ENCODE data around the gene NUAK2. TPM values are rescaled to one million over a fixed set of nuclear protein-coding genes. Genes with fewer than 3 reads are reported as not detected.

Gene NUAK2
- total and polyA plus RNA-seq, 2 donors (not counting 3 experiments of a cell fraction or from before 2014, with no cell fraction given), result 1.8 to 2.5 TPM

- Histone ChIP-seq H3K9me3 (replicated peaks; ENCODE audit: control insufficient read depth, insufficient read depth, low read length) (no peaks in the 10 kb centered on the region), H3K4me3 (replicated peaks in 1 of 3; ENCODE audit: insufficient read depth in 1 of 3, low read depth in 1 of 3, low read length in 3 of 3) (no peak overlapping the region), H3K79me2 (ENCODE audit: control insufficient read depth, insufficient read depth, low read length) (no peaks in the 10 kb centered on the region), H3K27me3 (ENCODE audit: control insufficient read depth in 2 of 2, insufficient read depth in 2 of 2, low read length in 2 of 2) (peaks cover 14 to 17% of the 10 kb centered on the region in 2 experiments), H2AFZ (ENCODE audit: low read depth, low read length) (no peak overlapping the region), H4K20me1 (replicated peaks; ENCODE audit: control insufficient read depth, extremely low read depth, insufficient read depth, low read length) (no peaks in the 10 kb centered on the region), H3K9me1 (replicated peaks; ENCODE audit: control insufficient read depth, extremely low read depth, insufficient read depth, low read length) (no peaks in the 10 kb centered on the region), H3K36me3 (ENCODE audit: control insufficient read depth in 2 of 2, extremely low read depth in 1 of 2, insufficient read depth in 2 of 2, low read length in 2 of 2) (no peaks in the 10 kb centered on the region), H3K27ac (ENCODE audit: insufficient read depth, low read depth, low read length) (no peak overlapping the region), H3K4me2 (ENCODE audit: insufficient read depth, low read length) (no peak overlapping the region), H3K9ac (replicated peaks; ENCODE audit: extremely low read depth, insufficient read depth, low read length) (no peak overlapping the region), H3K4me1 (ENCODE audit: control insufficient read depth, extremely low read depth, insufficient read depth, low read length) (no peaks in the 10 kb centered on the region)
- no peak for TF ChIP-seq CTCF (IDR thresholded peaks at IDR 0.05; ENCODE audit: extremely low read depth in 1 of 2, insufficient read depth in 1 of 2, low read depth in 1 of 2, low read length in 2 of 2)
- no peak for TF ChIP-seq POLR2A (IDR thresholded peaks at IDR 0.05; ENCODE audit: low read depth, low read length)
- no peak for TF ChIP-seq MAX (IDR thresholded peaks at IDR 0.05; ENCODE audit: insufficient read depth, insufficient read length)
- dilution Hi-C loops (cut with MboI; ENCODE audit: extremely low pct_ligation_motif_present, low sequenced_read_pairs), result no loop called here
- FAIRE-seq, result no peak
- POLR2A ChIA-PET, result no interaction called here
- DNase-seq (ENCODE audit: low read depth, low spot score), result no peak
- BruUV-seq (replicated peaks), result no TSS peak
- CTCF ChIA-PET, result interaction anchor here (0.8 to 21.6 kb wide), 6 partner anchors 11 to 185 kb away, joined by 3 to 1536 read pairs (median 41); no protein-coding TSS in a partner anchor
- intact Hi-C loops (cut with micrococcal nuclease), result loop anchor here (1.0 kb wide), 1 partner anchor 49 kb away; no protein-coding TSS in a partner anchor
Measured at GRCh38 chr1:205337481-205337880, 15.9 kb upstream of the NUAK2 start.

- no peak overlapping the region for H3K4me3 ChIP-seq (replicated peaks in 1 of 3; ENCODE audit: insufficient read depth in 1 of 3, low read depth in 1 of 3, low read length in 3 of 3)
- ChIA-PET CTCF (interaction anchor here (0.6 to 21.6 kb wide), 25 partner anchors 8 to 393 kb away, joined by 3 to 1536 read pairs (median 4); no protein-coding TSS in a partner anchor), POLR2A (no interaction called here)
- dilution Hi-C loops (cut with MboI; ENCODE audit: extremely low pct_ligation_motif_present, low sequenced_read_pairs) (no loop called here), intact Hi-C loops (cut with micrococcal nuclease) (loop anchor here (1.0 kb wide), 2 partner anchors 150 to 189 kb away; no protein-coding TSS in a partner anchor)
- FAIRE-seq (peak; percentile 88), DNase-seq (ENCODE audit: low read depth, low spot score) (peak; percentile 85)
- no peaks in the 10 kb centered on the region for H3K36me3 ChIP-seq (ENCODE audit: control insufficient read depth in 2 of 2, extremely low read depth in 1 of 2, insufficient read depth in 2 of 2, low read length in 2 of 2)
- peaks cover 8 to 14% of the 10 kb centered on the region in 2 experiments for H3K27me3 ChIP-seq (ENCODE audit: control insufficient read depth in 2 of 2, insufficient read depth in 2 of 2, low read length in 2 of 2)
- no peaks in the 10 kb centered on the region for H3K9me3 ChIP-seq (replicated peaks; ENCODE audit: control insufficient read depth, insufficient read depth, low read length)
- no peak overlapping the region for H3K4me2 ChIP-seq (ENCODE audit: insufficient read depth, low read length)
- H3K79me2 ChIP-seq (ENCODE audit: control insufficient read depth, insufficient read depth, low read length), result no peaks in the 10 kb centered on the region
- BruUV-seq (replicated peaks), result no TSS peak
- H3K27ac ChIP-seq (ENCODE audit: insufficient read depth, low read depth, low read length), result no peak overlapping the region
- H3K9ac ChIP-seq (replicated peaks; ENCODE audit: extremely low read depth, insufficient read depth, low read length), result no peak overlapping the region
- H3K9me1 ChIP-seq (replicated peaks; ENCODE audit: control insufficient read depth, extremely low read depth, insufficient read depth, low read length), result no peaks in the 10 kb centered on the region
- TF ChIP-seq JUN (IDR thresholded peaks at IDR 0.05; ENCODE audit: borderline replicate concordance, insufficient read depth, insufficient read length, low read depth), result no peak
- peak; percentile 97 for TF ChIP-seq CTCF (IDR thresholded peaks at IDR 0.05; ENCODE audit: extremely low read depth in 1 of 2, insufficient read depth in 1 of 2, low read depth in 1 of 2, low read length in 2 of 2)
- no peak overlapping the region for H2AFZ ChIP-seq (ENCODE audit: low read depth, low read length)
- no peaks in the 10 kb centered on the region for H3K4me1 ChIP-seq (ENCODE audit: control insufficient read depth, extremely low read depth, insufficient read depth, low read length)
- no peaks in the 10 kb centered on the region for H4K20me1 ChIP-seq (replicated peaks; ENCODE audit: control insufficient read depth, extremely low read depth, insufficient read depth, low read length)
Measured at GRCh38 chr1:205335692-205336091, 14.1 kb upstream of the NUAK2 start.
